HG02973 (cell line): ENCODE data around the gene FGF4.

ENCODE experiments used
- ATAC-seq: cut with Tn5 transposase; IDR thresholded peaks from one replicate; pipeline ENCODE4 v1.9.1; 2021; ENCODE audit warnings: moderate library complexity; ENCODE audit not compliant: unreplicated experiment

FGF4 gene

DNA sequence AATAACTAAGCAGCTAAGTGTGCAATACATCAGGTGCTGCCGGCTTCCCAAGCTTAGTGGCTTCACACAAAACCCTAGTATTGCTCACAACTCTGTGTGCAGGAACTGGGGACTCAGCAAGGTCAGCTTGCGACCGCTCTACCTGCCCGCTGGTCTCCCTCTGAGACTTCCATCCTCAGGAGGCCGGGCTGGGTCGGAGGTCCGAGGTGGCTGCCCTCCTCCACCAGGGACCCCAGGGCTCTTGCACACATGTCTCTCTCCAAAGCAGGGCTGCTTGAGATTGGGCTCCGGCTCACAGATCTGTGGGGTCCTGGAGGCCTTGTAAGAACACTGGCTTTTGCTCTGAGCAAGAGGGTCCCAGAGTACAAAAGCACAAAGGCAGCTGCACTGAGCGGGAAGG, 45.9 kb downstream of the FGF4 start:
- ATAC-seq: no peak

DNA sequence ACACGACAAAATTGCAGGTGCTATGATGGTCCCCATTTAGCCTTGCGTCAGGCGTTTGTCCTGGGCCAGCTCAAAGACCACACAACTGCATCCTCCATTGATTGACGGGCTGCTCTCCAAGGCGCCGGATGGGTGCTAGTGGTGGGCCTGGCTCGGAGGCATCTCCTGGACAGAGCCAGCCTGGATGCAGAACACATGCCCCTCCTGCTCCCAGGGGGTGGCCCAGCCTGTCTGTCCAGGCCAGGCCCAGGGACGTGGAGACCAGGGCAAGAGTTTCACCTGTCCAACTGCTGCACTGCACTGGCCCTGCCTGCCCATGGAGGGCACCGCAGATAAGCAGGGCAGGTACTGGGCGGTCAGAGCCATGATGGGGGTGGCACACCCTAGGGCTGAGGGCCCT, 47.9 kb downstream of the FGF4 start:
- ATAC-seq: no peak

DNA sequence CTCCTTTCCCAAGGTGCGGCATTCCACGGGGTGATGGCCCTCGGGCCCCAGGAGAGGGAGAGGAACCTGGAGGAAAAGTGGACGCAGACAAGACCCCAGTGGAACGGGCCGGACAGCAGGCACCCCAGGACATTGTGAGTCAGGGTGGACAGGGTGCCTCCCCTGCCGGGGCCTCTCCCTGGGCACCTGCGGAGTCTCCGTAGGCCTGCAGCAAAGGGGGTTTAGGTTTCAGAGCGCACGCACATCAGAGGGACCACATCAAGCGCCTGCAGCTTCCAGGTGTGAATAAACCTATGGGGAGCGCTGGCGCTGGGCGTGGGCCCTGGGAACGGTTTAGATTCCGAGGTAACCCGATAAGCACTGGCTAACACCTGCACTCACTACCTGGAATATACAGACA, 48.7 kb downstream of the FGF4 start:
- ATAC-seq: no peak

DNA sequence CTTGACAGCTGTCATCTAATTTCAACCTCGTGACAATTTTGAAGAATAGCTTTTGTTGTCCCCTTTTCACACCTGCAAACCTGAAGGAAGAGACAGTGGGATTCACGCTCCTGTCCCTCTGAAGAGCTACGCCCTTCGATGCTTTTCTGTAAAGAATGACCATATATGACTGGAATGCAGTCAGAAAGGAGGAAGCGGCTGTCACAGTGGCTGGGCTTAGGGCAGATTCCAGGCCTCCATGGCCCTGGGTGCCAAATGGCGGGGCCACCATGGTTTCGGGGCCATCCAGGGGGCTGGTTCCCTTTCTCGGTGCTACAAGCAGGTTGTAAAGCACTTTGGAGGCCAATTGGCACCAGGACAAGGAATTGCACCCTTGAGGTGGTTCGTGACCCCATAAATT, 49.1 kb downstream of the FGF4 start:
- no peak for ATAC-seq

DNA sequence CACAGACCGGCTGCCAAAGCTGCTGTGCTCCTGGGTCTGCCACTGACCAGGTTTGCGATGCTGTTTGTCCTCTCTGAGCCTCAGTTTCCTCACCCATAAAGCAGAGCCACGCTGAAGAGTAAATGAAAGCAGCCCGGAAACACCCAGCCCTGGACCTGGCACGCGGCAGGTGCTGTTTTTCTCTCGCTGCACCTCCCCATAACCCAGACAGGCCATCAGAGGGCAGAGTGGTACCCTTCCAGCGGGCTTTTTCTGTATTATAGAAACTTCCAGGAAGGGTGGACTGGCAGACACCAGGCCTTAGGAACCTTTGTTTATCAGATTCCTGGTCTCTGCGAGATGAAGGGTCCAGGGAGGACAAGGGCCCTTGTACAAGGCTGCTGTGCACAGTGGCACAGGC, 53.4 kb downstream of the FGF4 start:
- no peak for ATAC-seq

DNA sequence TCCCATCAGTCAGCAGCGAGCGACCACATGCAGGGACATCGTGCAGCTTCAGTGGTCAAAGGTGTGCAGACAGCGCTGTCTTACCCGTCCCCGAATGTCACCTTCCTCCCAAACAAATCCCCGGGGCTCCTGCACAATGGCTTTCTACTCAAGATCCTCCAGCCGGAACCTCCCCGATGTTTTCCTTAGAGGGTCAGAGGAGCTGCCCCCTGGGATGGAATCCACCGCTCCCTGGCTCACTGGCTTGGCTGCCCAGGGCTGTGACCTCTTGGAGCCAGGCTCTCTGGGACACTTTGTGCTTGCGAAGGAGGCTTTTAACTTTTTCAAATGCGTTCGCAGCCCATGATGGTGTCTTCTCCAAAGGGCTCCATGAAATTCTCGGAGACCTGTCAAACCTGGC, 54.0 kb downstream of the FGF4 start:
- ATAC-seq: no peak
